ENCODE results near the gene SAMD3. TPM values are rescaled to one million over a fixed set of nuclear protein-coding genes. Genes with fewer than 3 reads are reported as not detected.
"Not testable (repeated sequence)": the region's sequence is repeated elsewhere in the genome, so short reads cannot be mapped to it uniquely, and the experiment has no call there.

SAMD3 gene
- total and polyA plus RNA-seq, 2 of the 4 experiments (the other 2 are of a cell fraction), result 3.0 to 3.9 TPM

DNA sequence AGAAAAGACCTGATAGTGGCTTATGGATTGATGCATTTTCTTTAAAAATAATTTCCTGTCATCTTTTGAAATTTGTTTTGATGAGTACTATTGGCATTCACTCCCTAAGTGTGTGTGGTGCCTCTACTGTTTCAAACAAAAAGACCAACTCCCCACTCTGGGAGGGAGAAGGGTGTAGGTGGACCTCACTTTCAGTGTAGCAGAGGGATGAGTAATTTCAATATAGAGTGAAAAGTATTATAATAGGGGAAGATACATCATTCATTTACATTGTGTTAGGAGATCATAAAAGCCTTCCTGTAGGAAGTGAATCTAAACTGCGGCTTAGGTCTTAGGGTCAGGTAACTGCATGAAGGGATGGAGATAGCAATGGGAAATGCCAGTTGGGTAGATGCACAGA is 46.4 kb downstream of the SAMD3 start:
- 100% methylated on average over 1 of the region's 1 CpG; no CpG with 5 or more reads in 1 of the 2 experiments for WGBS, 2 experiments (ENCODE audit: extremely low coverage in 2 of 2, insufficient read length in 1 of 2)
- H2BK120ac ChIP-seq (ENCODE audit: low read depth, low read length), result no peak overlapping the region
- no peak overlapping the region for H3K9ac ChIP-seq (ENCODE audit: low read depth, low read length)
- H2AFZ ChIP-seq (replicated peaks; ENCODE audit: low read length, poor library complexity), result no peak overlapping the region
- DNase-seq, result no peak
- no peak overlapping the region for H2BK20ac ChIP-seq (ENCODE audit: low read depth, low read length)
- ChIA-PET POLR2A (ENCODE audit: unreplicated experiment) (no interaction called here), CTCF (no interaction called here)
- peaks cover 2% of the 10 kb centered on the region; the same call in 1 of the 2 replicates for H3K4me1 ChIP-seq (ENCODE audit: control insufficient read depth, insufficient read depth, low read length)
- H3K4ac ChIP-seq (ENCODE audit: low read depth, low read length), result no peak overlapping the region
- H4K8ac ChIP-seq (ENCODE audit: low read depth in 2 of 2, low read length in 2 of 2), result no peak overlapping the region
- no peak overlapping the region for H3K27ac ChIP-seq (ENCODE audit: insufficient read depth, low read length)
- no peaks in the 10 kb centered on the region for H3K36me3 ChIP-seq (ENCODE audit: control insufficient read depth, insufficient read depth, low read length)
- H3K27me3 ChIP-seq (ENCODE audit: control insufficient read depth, insufficient read depth, low read length), result no peaks in the 10 kb centered on the region
- TF ChIP-seq MAZ (IDR thresholded peaks at IDR 0.05; ENCODE audit: borderline replicate concordance, low read depth, low read length) (no peak), RCOR1 (IDR thresholded peaks at IDR 0.05; ENCODE audit: insufficient replicate concordance, low read length) (no peak), POLR2A (IDR thresholded peaks at IDR 0.05; ENCODE audit: low read depth, low read length) (no peak)
- no peak overlapping the region for H3K14ac ChIP-seq (replicated peaks; ENCODE audit: low read depth, low read length)
- no peak overlapping the region for H4K5ac ChIP-seq (ENCODE audit: low read depth, low read length)
- H2AK9ac ChIP-seq (replicated peaks; ENCODE audit: low read depth, low read length, poor library complexity), result no peak overlapping the region
- no peak overlapping the region for H3K56ac ChIP-seq (ENCODE audit: extremely low read depth, insufficient read depth, low read length)
- intact Hi-C loops (cut with micrococcal nuclease), result no loop called here
- no peaks in the 10 kb centered on the region for H3K79me1 ChIP-seq (ENCODE audit: low read depth in 1 of 2, low read length in 2 of 2)
- no peak overlapping the region for H3K23ac ChIP-seq (ENCODE audit: low read depth, low read length)
- no peak overlapping the region for H3K4me2 ChIP-seq (ENCODE audit: low read depth, low read length)
- dilution Hi-C loops (cut with HindIII; ENCODE audit: low sequenced_read_pairs, unreplicated experiment), result no loop called here
- no peak overlapping the region for H2AK5ac ChIP-seq (ENCODE audit: low read depth, low read length)
- H3K4me3 ChIP-seq (ENCODE audit: insufficient read depth, low read depth, low read length), result no peak overlapping the region
- no peaks in the 10 kb centered on the region for H3K9me1 ChIP-seq (ENCODE audit: insufficient read depth, low read length)
- no peak overlapping the region for H4K91ac ChIP-seq (ENCODE audit: insufficient read depth, low read depth, low read length)
- no peak overlapping the region for H3K18ac ChIP-seq (ENCODE audit: low read depth, low read length)
- no TSS peak for BruUV-seq (replicated peaks)
- no peak overlapping the region for H2BK5ac ChIP-seq (ENCODE audit: low read depth, low read length, poor library complexity, severe bottlenecking)
- H3K9me3 ChIP-seq (ENCODE audit: control insufficient read depth, insufficient read depth, low read length), result no peaks in the 10 kb centered on the region
- in situ Hi-C loops (cut with MboI; ENCODE audit: low sequenced_read_pairs), result no loop called here
- no peak for ATAC-seq (ENCODE audit: low read depth)
- no peaks in the 10 kb centered on the region for H4K20me1 ChIP-seq (ENCODE audit: insufficient read depth, low read length)
- H2BK15ac ChIP-seq (ENCODE audit: low read depth, low read length), result no peak overlapping the region

DNA sequence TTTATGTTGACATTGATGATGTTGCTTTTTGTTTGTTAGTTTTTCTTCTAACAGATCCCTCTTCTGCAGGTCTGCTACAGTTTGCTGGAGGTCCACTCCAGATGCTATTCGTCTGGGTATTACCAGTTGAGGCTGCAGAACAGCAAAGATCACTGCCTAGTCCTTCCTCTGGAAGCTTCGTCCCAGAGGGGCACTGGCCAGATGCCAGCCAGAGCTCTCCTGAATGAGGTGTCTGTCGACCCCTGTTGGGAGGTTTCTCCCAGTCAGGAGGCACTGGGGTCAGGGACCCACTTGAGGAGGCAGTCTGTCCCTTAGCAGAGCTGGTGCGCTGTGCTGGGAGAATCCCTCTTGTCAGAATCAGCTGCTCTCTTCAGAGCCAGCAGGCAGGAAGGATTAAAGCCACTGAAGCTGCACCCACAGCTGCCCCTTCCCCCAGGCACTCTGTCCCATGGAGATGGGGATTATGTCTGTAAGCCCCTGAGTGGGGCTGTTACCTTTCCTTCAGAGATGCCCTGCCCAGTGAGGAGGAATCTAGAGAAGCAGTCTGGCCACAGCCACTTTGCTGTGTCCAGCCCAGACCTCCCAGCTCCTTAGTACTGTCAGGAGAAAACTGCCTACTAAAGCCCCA is 49.3 kb downstream of the SAMD3 start:
- in situ Hi-C loops (cut with MboI; ENCODE audit: low sequenced_read_pairs); H3K18ac ChIP-seq (ENCODE audit: low read depth, low read length); dilution Hi-C loops (cut with HindIII; ENCODE audit: low sequenced_read_pairs, unreplicated experiment); BruUV-seq (replicated peaks); H3K23ac ChIP-seq (ENCODE audit: low read depth, low read length); H4K8ac ChIP-seq (ENCODE audit: low read depth in 2 of 2, low read length in 2 of 2); H3K27ac ChIP-seq (ENCODE audit: insufficient read depth, low read length); H3K9me3 ChIP-seq (ENCODE audit: control insufficient read depth, insufficient read depth, low read length); H4K20me1 ChIP-seq (ENCODE audit: insufficient read depth, low read length); DNase-seq; H3K4ac ChIP-seq (ENCODE audit: low read depth, low read length); H3K27me3 ChIP-seq (ENCODE audit: control insufficient read depth, insufficient read depth, low read length); H2AK9ac ChIP-seq (replicated peaks; ENCODE audit: low read depth, low read length, poor library complexity); H3K9ac ChIP-seq (ENCODE audit: low read depth, low read length); H2BK15ac ChIP-seq (ENCODE audit: low read depth, low read length); H4K91ac ChIP-seq (ENCODE audit: insufficient read depth, low read depth, low read length); H3K4me3 ChIP-seq (ENCODE audit: insufficient read depth, low read depth, low read length); H3K79me1 ChIP-seq (ENCODE audit: low read depth in 1 of 2, low read length in 2 of 2); H3K36me3 ChIP-seq (ENCODE audit: control insufficient read depth, insufficient read depth, low read length); H3K4me2 ChIP-seq (ENCODE audit: low read depth, low read length); ATAC-seq (ENCODE audit: low read depth); CTCF ChIA-PET; H3K4me1 ChIP-seq (ENCODE audit: control insufficient read depth, insufficient read depth, low read length); H4K5ac ChIP-seq (ENCODE audit: low read depth, low read length); H3K56ac ChIP-seq (ENCODE audit: extremely low read depth, insufficient read depth, low read length); POLR2A ChIA-PET (ENCODE audit: unreplicated experiment); H2AK5ac ChIP-seq (ENCODE audit: low read depth, low read length); H2BK120ac ChIP-seq (ENCODE audit: low read depth, low read length); H2BK20ac ChIP-seq (ENCODE audit: low read depth, low read length); H2AFZ ChIP-seq (replicated peaks; ENCODE audit: low read length, poor library complexity); H3K9me1 ChIP-seq (ENCODE audit: insufficient read depth, low read length); H3K14ac ChIP-seq (replicated peaks; ENCODE audit: low read depth, low read length); H2BK5ac ChIP-seq (ENCODE audit: low read depth, low read length, poor library complexity, severe bottlenecking): not testable (repeated sequence)
- no CpG with 5 or more reads among the region's 4 CpGs for WGBS, 2 experiments (ENCODE audit: extremely low coverage in 2 of 2, insufficient read length in 1 of 2)
- intact Hi-C loops (cut with micrococcal nuclease), result loop anchor here (1.0 kb wide), 1 partner anchor 36 kb away; no protein-coding TSS in a partner anchor
